HepG2 (cell line): ENCODE data around the gene SARNP. TPM values are rescaled to one million over a fixed set of nuclear protein-coding genes. Genes with fewer than 3 reads are reported as not detected.
A peak's percentile ranks its signal among the peaks of the same experiment; 100 is the strongest.

Source experiments
- ATAC-seq: fragments of 200-7000 bp; cut with Tn5 transposase; 3 replicates; pipeline ENCODE4 v1.9.1; 2020; ENCODE audit warnings: mild to moderate bottlenecking, moderate library complexity
- BruUV-seq: library from RNA; stranded (reverse); fragments of 400-500 nt; replicated peaks from 2 replicates; lab custom pipeline; 2021; lab: Mats Ljungman, UMichigan
- CTCF ChIA-PET: fragments of 300-600 bp; formaldehyde crosslinking; extraction: SDS; loops from one replicate; lab custom pipeline; 2021; ENCODE audit warnings: low total read pairs, inconsistent platforms, low intra/inter-chr PET ratio; lab: Yijun Ruan, JAX
- POLR2A ChIA-PET: fragments of 350-600 bp; sonication (Branson Sonifier 250); formaldehyde crosslinking; loops from one replicate; lab custom pipeline; 2020; ENCODE audit warnings: antibody characterized with exemption, inconsistent platforms; lab: Yijun Ruan, JAX
- DNase-seq: peaks from one replicate; pipeline ENCODE4 v3.0.0-alpha.2; 2015; ENCODE audit warnings: low spot score
- FAIRE-seq: peaks from 3 replicates; lab custom pipeline; 2011; peaks lifted over from hg19 to GRCh38; lab: Jason Lieb, UNC
- H2AFZ ChIP-seq: one replicate; pipeline ENCODE4 v1.6.1; 2011; ENCODE audit warnings: low read length, inconsistent platforms
- H3K27ac ChIP-seq: fragments of 300-600 bp; 3 replicates; pipeline ENCODE4 v1.8.0; 2011; ENCODE audit warnings: mixed run types, mild to moderate bottlenecking, mixed read lengths, low read length, inconsistent platforms; ENCODE audit not compliant: insufficient read depth; ENCODE audit errors: extremely low read length
- H3K27me3 ChIP-seq, 2 experiments: fragments of 200-600 bp in 1 of 2; 2 replicates in 1 of 2; 3 replicates in 1 of 2; pipeline versions ENCODE4 v1.6.0 to v1.8.0; 2011; ENCODE audit warnings: low read length in 2 of 2, mild to moderate bottlenecking in 2 of 2, moderate library complexity in 2 of 2, inconsistent platforms in 1 of 2; ENCODE audit not compliant: insufficient read depth in 2 of 2, control insufficient read depth in 1 of 2
- H3K36me3 ChIP-seq, 2 experiments: fragments of 200-600 bp in 1 of 2; replicated peaks in 1 of 2; 2 replicates in 1 of 2; 3 replicates in 1 of 2; pipeline versions ENCODE4 v1.5.1 to v1.8.0; 2011; ENCODE audit warnings: low read length in 2 of 2, inconsistent platforms in 1 of 2; ENCODE audit not compliant: insufficient read depth in 2 of 2, control insufficient read depth in 1 of 2
- H3K4me1 ChIP-seq: 2 replicates; pipeline ENCODE4 v1.5.1; 2012; ENCODE audit warnings: low read length, inconsistent platforms; ENCODE audit not compliant: insufficient read depth
- H3K4me2 ChIP-seq: 2 replicates; pipeline ENCODE4 v1.6.0; 2011; ENCODE audit warnings: low read depth, low read length, inconsistent platforms
- H3K4me3 ChIP-seq, 3 experiments: fragments of 200-600 bp in 1 of 3; sonication (generic), shearing (Covaris generic) in 1 of 3; replicated peaks in 1 of 3; 2 replicates each; pipeline ENCODE4 v1.5.1; 2011 to 2016; ENCODE audit warnings: low read length in 3 of 3, inconsistent platforms in 2 of 3, low read depth in 2 of 3, mild to moderate bottlenecking in 2 of 3, control low read depth in 1 of 3, mixed read lengths in 1 of 3; ENCODE audit not compliant: insufficient read depth in 1 of 3
- H3K79me2 ChIP-seq: one replicate; pipeline ENCODE4 v1.6.1; 2011; ENCODE audit warnings: low read length, inconsistent platforms; ENCODE audit not compliant: insufficient read depth
- H3K9ac ChIP-seq: 2 replicates; pipeline ENCODE4 v1.6.0; 2011; ENCODE audit warnings: mild to moderate bottlenecking, low read depth, low read length, inconsistent platforms; ENCODE audit not compliant: insufficient read depth
- H3K9me3 ChIP-seq: 2 replicates; pipeline ENCODE4 v1.5.1; 2012; ENCODE audit warnings: mild to moderate bottlenecking, low read length
- H4K20me1 ChIP-seq: 2 replicates; pipeline ENCODE4 v1.6.0; 2011; ENCODE audit warnings: inconsistent platforms, mild to moderate bottlenecking, low read length, moderate library complexity; ENCODE audit not compliant: insufficient read depth
- CCAR2 ChIP-seq: fragments of 200-400 bp; formaldehyde crosslinking; optimal IDR thresholded peaks from 2 replicates; pipeline ENCODE3; 2018; ENCODE audit warnings: low read depth, mild to moderate bottlenecking, low read length, moderate library complexity
- FOSL1 ChIP-seq: sonication (generic); formaldehyde crosslinking; IDR thresholded peaks from 2 replicates; pipeline ENCODE4 v1.9.0; 2021; ENCODE audit warnings: missing genetic modification reagents, borderline replicate concordance
- GTF3A ChIP-seq: sonication (generic); formaldehyde crosslinking; conservative IDR thresholded peaks from 2 replicates; pipeline ENCODE4 v1.4.0; 2020; ENCODE audit warnings: mild to moderate bottlenecking, missing genetic modification reagents
- HDAC1 ChIP-seq: sonication (generic); formaldehyde crosslinking; IDR thresholded peaks from 2 replicates; pipeline ENCODE4 v1.5.1; 2020; ENCODE audit warnings: mild to moderate bottlenecking, missing genetic modification reagents
- HDAC2 ChIP-seq: sonication (generic); formaldehyde crosslinking; IDR thresholded peaks from 2 replicates; pipeline ENCODE4 v1.4.0; 2020; ENCODE audit warnings: missing genetic modification reagents
- HNRNPK ChIP-seq: fragments of 200-400 bp; formaldehyde crosslinking; IDR thresholded peaks from 2 replicates; pipeline ENCODE4 v1.6.1; 2018; ENCODE audit warnings: low read length, low read depth, moderate library complexity, mild to moderate bottlenecking; ENCODE audit not compliant: poor library complexity, severe bottlenecking
- KDM5B ChIP-seq: sonication (generic); formaldehyde crosslinking; IDR thresholded peaks from 2 replicates; pipeline ENCODE4 v1.4.0; 2020; ENCODE audit warnings: missing genetic modification reagents, mild to moderate bottlenecking, borderline replicate concordance
- MAZ ChIP-seq, 2 experiments: sonication (generic) in 1 of 2; formaldehyde crosslinking in 1 of 2; IDR thresholded peaks; 2 replicates each; pipeline versions ENCODE4 v1.5.0 to v1.6.1; 2012 to 2020; ENCODE audit warnings: low read depth in 2 of 2, mild to moderate bottlenecking in 2 of 2, borderline replicate concordance in 1 of 2, improper control_type of control experiment in 1 of 2, low read length in 1 of 2, missing genetic modification reagents in 1 of 2, moderate library complexity in 1 of 2
- MXD3 ChIP-seq: IDR thresholded peaks from 2 replicates; pipeline ENCODE4 v1.6.1; 2016; ENCODE audit warnings: mild to moderate bottlenecking, missing biosample characterization, missing genetic modification reagents
- PCBP1 ChIP-seq: fragments of 200-400 bp; formaldehyde crosslinking; IDR thresholded peaks from 2 replicates; pipeline ENCODE4 v1.6.1; 2017; ENCODE audit warnings: mild to moderate bottlenecking, low read depth, low read length, borderline replicate concordance
- PHB2 ChIP-seq: fragments of 450-650 bp; IDR thresholded peaks from 2 replicates; pipeline ENCODE4 v1.6.1; 2018; ENCODE audit not compliant: partially characterized antibody
- PITX1 ChIP-seq: sonication (generic); formaldehyde crosslinking; IDR thresholded peaks from 2 replicates; pipeline ENCODE4 v1.5.1; 2020; ENCODE audit warnings: mild to moderate bottlenecking, missing genetic modification reagents
- THAP8 ChIP-seq: sonication (generic); formaldehyde crosslinking; IDR thresholded peaks from 2 replicates; pipeline ENCODE4 v1.5.1; 2020; ENCODE audit warnings: missing genetic modification reagents, mild to moderate bottlenecking, borderline replicate concordance
- TMF1 ChIP-seq: sonication (generic); formaldehyde crosslinking; IDR thresholded peaks from 2 replicates; pipeline ENCODE4 v1.8.1; 2022; ENCODE audit warnings: low read depth, missing genetic modification reagents
- TOE1 ChIP-seq: sonication (generic); formaldehyde crosslinking; IDR thresholded peaks from 2 replicates; pipeline ENCODE4 v1.4.0; 2020; ENCODE audit warnings: mild to moderate bottlenecking, missing genetic modification reagents
- ZXDC ChIP-seq: sonication (generic); formaldehyde crosslinking; IDR thresholded peaks from 2 replicates; pipeline ENCODE4 v1.5.0; 2020; ENCODE audit warnings: mild to moderate bottlenecking, missing genetic modification reagents
- WGBS: methylation state at CpG from one replicate; pipeline ENCODE4 v1.1.6; 2017; ENCODE audit warnings: low lambda C conversion rate; 5-methylcytosine and 5-hydroxymethylcytosine counted together
- in situ Hi-C: cut with HindIII; loops from 2 replicates; pipeline ENCODE4 v1.10.0; 2017; ENCODE audit warnings: low pct_unique_long_range_greater_than_20kb; ENCODE audit not compliant: extremely low pct_ligation_motif_present
- intact Hi-C: fragments of 100-400 bp; cut with micrococcal nuclease; formaldehyde crosslinking; loops from one replicate; pipeline ENCODE4 v1.10.0; 2022; ENCODE audit not compliant: unreplicated experiment
- polyA plus RNA-seq, 8 experiments: library from polyadenylated mRNA; depleted of rRNA in 3 of 8; stranded (reverse) in 7 of 8; unstranded in 1 of 8; fragments of >200 nt; fragmentation: Illumina TruSeq in 4 of 8; extraction: Trizol in 4 of 8; gene quantifications; 2 replicates each; pipeline versions ENCODE4 v1.2.1 to v1.2.3, GENCODE V29; 2011 to 2016; ENCODE audit warnings: low read depth in 4 of 8, missing spikeins in 1 of 8, mixed read lengths in 1 of 8; ENCODE audit not compliant: insufficient read depth in 1 of 8
- total RNA-seq, 5 experiments: library from RNA; depleted of rRNA; stranded (reverse); fragments of >200 nt; fragmentation: Illumina TruSeq; extraction: Trizol; gene quantifications; 2 replicates each; pipeline ENCODE4 v1.2.3, GENCODE V29; 2016; ENCODE audit warnings: low read depth in 1 of 5

The SARNP gene
- total and polyA plus RNA-seq, 2 of the 13 experiments (the other 11 are each of a cell fraction or from before 2014, with no cell fraction given) = 59.0 to 95.4 TPM

GRCh38 chr12:55728186-55728938 is 89.2 kb downstream of the SARNP start (continued):
- TF ChIP-seq HNRNPK (peak; percentile 47), HDAC1 (CRISPR knock-in tag) (0 out of 2 replicates have a peak, but pooled peaks have one; percentile 1), MXD3 (CRISPR knock-in tag) (no peak), TOE1 (CRISPR knock-in tag) (no peak), TMF1 (no peak), CCAR2 (no peak), PITX1 (peak; percentile 23; the same call in 1 of the 2 replicates), GTF3A (no peak), PHB2 (no peak), KDM5B (CRISPR knock-in tag) (peak; percentile 48; the same call in 1 of the 2 replicates), HDAC2 (CRISPR knock-in tag) (no peak)
- TF ChIP-seq, all 625 proteins: peak for 31

GRCh38 chr12:55727643-55728185 is 89.8 kb downstream of the SARNP start:
- Histone ChIP-seq H3K4me2 (peak overlapping the region; percentile 98), H3K27me3 (no peaks in the 10 kb centered on the region; a peak in 1 of 5 replicates), H3K27ac (peak overlapping the region; percentile 79), H3K9me3 (no peaks in the 10 kb centered on the region), H3K36me3 (peaks cover 10 to 25% of the 10 kb centered on the region in 2 experiments; a peak in 4 of 5 replicates), H4K20me1 (0 out of 2 replicates have a peak, but pooled peaks cover 8% of the 10 kb centered on the region), H2AFZ (no peak overlapping the region), H3K79me2 (peaks cover 12% of the 10 kb centered on the region), H3K9ac (peak overlapping the region; percentile 85), H3K4me1 (peaks cover 53% of the 10 kb centered on the region), H3K4me3 (peak overlapping the region; percentile 84 to 89 (median 84))
- no peak for DNase-seq
- WGBS = 38% methylated on average over 9 of the region's 9 CpGs
- TSS peak; percentile 52 for BruUV-seq
- in situ Hi-C loops (no loop called here), intact Hi-C loops (loop anchor here (2.0 kb wide), 1 partner anchor 47 kb away; a partner anchor contains a TSS)
- POLR2A ChIA-PET = no interaction called here
- CTCF ChIA-PET = no interaction called here
- FAIRE-seq = no peak
- 0 out of 3 replicates have a peak, but pooled peaks have one; percentile 0 for ATAC-seq
- 0 out of 2 replicates have a peak, but pooled peaks have one; percentile 25 for TF ChIP-seq THAP8 (CRISPR knock-in tag)
- TF ChIP-seq PCBP1 = peak; percentile 92
- no peak for TF ChIP-seq MAZ (IDR thresholded peaks at IDR 0.05; ENCODE audit: borderline replicate concordance, low read depth, low read length)
- TF ChIP-seq MAZ (CRISPR knock-in tag; IDR thresholded peaks at IDR 0.05; ENCODE audit: low read depth) = peak; percentile 32; the same call in 1 of the 2 replicates
- 0 out of 2 replicates have a peak, but pooled peaks have one; percentile 28 for TF ChIP-seq ZXDC (CRISPR knock-in tag)
- TF ChIP-seq FOSL1 (CRISPR knock-in tag) = no peak
